Esophagus squamous epithelium (tissue), 4 donors: ENCODE results near the gene C5orf63.

Experiments
- POLR2A ChIP-seq, 4 donors: fragments of 450-650 bp; IDR thresholded peaks; one replicate each; pipeline ENCODE4 v1.6.1; 2017; ENCODE audit warnings: antibody characterized with exemption in 4 of 4, mild to moderate bottlenecking in 4 of 4, moderate library complexity in 3 of 4
- TF ChIP-seq, protein P1 (sequence below), 6 experiments: fragments of 450-650 bp in 4 of 6; fragments of 200-600 bp in 2 of 6; sonication (generic) in 2 of 6; IDR thresholded peaks; one replicate each; pipeline ENCODE4 v1.5.1; 2016 to 2019; ENCODE audit warnings: antibody characterized with exemption in 6 of 6, mild to moderate bottlenecking in 4 of 6, moderate library complexity in 4 of 6

GRCh38 chr5:127063257-127063913, 9.9 kb downstream of the C5orf63 start:
- TF ChIP-seq, protein P1, sequence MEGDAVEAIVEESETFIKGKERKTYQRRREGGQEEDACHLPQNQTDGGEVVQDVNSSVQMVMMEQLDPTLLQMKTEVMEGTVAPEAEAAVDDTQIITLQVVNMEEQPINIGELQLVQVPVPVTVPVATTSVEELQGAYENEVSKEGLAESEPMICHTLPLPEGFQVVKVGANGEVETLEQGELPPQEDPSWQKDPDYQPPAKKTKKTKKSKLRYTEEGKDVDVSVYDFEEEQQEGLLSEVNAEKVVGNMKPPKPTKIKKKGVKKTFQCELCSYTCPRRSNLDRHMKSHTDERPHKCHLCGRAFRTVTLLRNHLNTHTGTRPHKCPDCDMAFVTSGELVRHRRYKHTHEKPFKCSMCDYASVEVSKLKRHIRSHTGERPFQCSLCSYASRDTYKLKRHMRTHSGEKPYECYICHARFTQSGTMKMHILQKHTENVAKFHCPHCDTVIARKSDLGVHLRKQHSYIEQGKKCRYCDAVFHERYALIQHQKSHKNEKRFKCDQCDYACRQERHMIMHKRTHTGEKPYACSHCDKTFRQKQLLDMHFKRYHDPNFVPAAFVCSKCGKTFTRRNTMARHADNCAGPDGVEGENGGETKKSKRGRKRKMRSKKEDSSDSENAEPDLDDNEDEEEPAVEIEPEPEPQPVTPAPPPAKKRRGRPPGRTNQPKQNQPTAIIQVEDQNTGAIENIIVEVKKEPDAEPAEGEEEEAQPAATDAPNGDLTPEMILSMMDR (IDR thresholded peaks at IDR 0.05), result no peak
- no peak for TF ChIP-seq POLR2A (IDR thresholded peaks at IDR 0.05)
